NCI-H526 (cell line): ENCODE data around the gene PCNT.
"Not testable (repeated sequence)": the region's sequence is repeated elsewhere in the genome, so short reads cannot be mapped to it uniquely, and the experiment has no call there.

Source experiments
- DNase-seq, 2 experiments: peaks; one replicate each; lab custom pipeline; 2025; lab: John Stamatoyannopoulos, UW

PCNT gene

GRCh38 chr21:46448108-46448507 lies 124.2 kb downstream of the PCNT start:
- no peak for DNase-seq

DNA sequence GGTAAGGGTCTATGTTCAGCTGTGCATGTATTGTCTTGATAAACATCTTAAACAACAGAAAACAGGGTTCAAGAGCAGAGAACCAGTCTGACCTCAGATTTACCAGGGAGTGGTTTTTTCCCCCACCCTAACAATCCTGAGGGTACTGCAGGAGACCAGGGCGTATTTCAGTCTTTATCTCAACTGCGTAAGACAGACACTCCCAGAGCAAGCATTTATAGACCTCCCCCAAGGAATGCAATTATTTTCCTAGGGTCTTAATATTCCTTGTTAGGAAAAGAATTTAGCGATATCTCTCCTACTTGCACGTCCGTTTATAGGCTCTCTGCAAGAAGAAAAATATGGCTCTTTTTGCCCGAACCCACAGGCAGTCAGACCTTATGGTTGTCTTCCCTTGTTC lies 124.9 kb downstream of the PCNT start:
- not testable (repeated sequence) for DNase-seq

DNA sequence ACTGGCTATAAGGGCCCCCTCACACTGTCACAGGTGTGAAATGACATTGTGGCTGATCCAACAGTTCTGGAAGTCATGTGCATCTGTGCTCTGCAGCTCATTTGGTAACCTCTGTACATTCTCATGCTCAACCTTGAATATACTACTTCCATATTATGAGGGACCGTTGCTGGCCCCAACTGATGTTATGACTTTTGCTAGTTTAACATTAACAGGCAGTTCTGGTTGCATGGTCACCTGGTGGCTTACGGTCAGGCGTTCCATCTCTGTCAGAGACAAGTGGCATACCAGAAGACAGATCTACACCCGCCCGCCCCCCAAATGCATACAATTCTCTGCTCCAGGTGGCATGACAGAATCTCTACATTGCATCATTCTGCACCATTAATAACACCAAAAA lies 128.8 kb downstream of the PCNT start:
- DNase-seq = no peak

- no peak for DNase-seq
Measured at GRCh38 chr21:46454142-46454541, 130.2 kb downstream of the PCNT start.

DNA sequence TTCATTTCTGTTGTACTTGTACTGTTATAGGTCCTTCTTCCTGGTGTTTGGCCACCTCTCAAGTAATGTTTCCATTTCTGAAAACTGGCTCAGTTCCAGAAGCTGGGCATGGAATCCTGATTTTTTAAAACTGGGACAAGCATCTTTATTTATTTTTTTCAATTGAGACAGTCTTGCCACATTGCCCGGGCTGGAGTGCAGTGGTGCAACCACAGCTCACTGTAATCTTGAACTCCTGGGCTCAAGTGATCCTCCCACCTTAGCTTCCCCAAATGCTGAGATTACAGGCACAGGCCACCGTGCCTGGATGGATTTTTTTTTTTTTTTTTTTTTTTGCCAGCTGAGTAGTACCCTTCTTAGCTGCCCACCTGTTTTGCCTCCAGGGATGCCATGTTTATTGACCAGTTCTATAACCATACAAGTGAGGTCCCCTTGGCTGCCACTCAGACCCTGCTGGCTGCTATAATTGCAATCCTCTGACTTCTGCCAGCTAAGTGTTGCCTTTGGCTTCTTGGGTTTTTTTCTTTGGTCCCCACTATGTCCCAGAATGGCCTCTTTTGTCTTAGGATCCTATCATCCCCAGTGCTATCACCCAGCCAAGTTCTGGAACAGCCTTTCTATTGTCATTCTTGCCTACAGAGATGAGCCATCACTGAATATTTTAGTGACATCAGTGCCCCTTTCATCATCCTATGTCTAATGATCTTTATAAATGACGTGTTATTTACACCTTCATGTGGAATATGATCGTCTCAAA lies 130.9 kb downstream of the PCNT start:
- no peak for DNase-seq

GRCh38 chr21:46455575-46456385 lies 131.8 kb downstream of the PCNT start:
- no peak for DNase-seq

DNA sequence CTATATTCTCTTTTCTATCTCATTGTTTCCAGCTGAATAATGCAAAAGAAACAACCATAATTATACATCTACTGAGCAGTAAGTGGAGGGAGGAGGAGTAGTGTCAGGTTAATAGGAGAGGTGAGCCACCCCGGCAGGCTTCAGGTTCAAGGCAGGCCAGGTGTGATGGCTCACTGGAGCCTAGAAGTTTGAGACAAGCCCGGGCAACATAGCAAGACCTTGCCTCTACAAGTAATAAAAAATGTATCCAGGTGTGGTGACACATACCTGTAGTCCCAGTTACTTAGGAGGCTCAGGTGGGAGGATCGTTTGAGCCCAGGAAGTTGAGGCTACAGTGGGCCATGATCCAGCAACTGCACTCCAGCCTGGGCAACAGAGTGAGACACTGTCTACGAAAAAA lies 132.8 kb downstream of the PCNT start:
- DNase-seq = no peak

GRCh38 chr21:46457801-46458314 lies 133.9 kb downstream of the PCNT start:
- DNase-seq = peak in 1 of 2 experiments; percentile 45

DNA sequence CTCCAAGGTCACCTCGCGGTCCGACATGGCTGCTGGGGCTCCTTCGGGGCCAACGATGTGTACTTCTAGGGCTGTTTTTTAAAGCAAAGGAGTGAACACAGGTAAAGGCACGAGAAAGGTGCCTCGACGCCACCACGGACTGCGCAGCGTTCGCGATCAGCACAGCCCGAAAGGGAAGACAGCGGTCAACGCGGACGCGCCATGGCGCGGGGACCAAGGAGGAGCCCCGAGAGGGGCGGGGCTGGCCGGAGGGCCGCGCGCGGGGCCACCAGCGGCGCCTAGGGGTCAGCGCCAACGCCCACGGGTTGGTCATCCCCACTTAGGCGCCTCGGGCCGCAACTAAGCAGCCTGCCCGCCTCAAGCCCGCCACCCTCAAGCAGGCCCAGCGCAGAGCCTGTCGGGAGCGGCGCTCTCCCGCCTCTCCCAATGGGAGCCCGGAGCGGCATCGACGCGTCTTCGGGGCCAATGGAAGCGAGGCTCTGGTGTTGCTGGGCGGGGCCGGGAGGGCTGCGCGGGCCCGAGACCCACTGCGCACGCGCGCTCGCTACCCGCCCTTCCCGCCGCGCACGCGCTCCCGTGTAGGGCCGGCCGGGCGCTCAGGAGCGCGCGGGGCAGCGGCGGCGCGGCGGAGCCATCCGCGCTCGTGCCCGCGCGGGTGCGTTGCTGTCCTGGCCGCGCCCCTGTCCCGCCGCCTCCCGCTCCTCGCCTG lies 134.5 kb downstream of the PCNT start, which contains the start of gene DIP2A:
Gene DIP2A (plus strand): TSS at position 577 of the 709 bp plus-strand sequence. CDS start 241 bp downstream, outside the sequence.
- DNase-seq = peak; percentile 87 to 97

GRCh38 chr21:46459024-46459355 lies 135.0 kb downstream of the PCNT start:
- DNase-seq = no peak

DNA sequence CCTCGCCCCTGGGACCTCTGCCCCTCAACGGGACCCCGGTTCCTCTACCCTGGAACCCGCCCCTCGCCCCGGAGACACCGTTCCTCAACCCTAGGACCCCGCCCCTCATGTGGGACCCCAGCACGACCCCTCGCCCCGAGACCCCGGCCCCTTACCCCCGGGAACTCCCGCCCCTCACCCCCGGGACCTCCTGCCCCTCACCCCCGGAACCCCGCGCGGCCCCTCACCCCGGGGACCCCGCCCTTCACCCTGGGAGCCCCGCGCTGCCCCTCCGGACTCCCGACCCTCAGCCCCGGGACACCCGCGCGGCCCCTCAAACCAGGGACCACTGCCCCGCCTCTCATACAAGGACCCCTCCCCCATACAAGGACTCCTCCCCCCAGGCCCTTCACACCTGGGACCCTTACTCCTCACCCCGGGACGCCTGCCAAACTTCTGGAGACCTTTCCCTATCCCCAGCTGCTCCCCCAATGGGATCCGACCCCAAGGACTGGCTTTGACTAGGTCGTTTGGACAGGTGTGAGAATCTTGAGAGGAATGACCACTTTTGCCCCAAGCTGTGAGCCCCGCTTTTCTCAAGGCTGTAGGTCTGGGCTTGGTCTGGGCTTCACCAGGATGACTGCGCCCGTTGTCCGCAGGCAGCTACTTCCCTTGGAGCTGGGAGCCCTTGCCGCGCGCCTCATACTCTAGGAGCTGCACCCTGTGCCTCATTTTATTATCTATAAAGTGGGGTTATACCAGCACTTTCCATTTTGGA lies 135.6 kb downstream of the PCNT start:
- DNase-seq = peak in 1 of 2 experiments; percentile 62

DNA sequence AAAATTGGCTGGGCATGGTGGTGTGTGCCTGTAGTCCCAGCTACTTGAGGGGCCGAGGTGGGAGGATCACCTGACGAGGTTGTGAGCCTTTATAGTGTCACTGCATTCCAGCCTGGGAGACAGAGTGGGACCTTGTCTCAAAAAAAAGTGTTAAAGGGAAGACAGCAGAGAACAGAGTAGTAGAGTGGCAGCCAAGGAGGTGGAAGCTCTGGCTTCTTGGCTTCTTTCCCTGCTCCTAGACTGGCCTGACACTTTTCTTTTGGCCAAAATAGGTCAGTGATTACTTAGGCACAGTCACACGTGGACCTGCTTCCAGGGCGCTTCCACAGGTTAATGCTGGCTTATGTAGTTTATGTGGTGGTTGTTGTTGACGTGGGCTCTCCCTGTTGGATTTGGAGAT lies 138.0 kb downstream of the PCNT start:
- DNase-seq = no peak

DNA sequence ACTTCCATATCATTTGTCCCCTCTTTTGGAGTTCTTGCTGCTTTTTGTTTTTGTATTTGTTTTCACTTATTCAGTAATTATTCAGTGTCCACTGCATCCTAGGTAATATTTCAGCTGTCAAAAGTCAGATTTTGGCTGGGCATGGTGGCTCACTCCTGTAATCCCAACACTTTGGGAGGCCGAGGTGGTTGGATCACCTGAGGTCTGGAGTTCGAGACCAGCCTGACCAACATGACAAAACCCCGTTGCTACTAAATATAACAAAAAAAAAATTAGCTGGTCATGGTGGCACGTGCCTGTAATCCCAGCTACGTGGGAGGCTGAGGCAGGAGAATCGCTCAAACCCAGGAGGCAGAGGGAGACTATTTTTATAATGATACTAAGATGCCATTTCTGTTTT lies 141.2 kb downstream of the PCNT start:
- DNase-seq = not testable (repeated sequence)

DNA sequence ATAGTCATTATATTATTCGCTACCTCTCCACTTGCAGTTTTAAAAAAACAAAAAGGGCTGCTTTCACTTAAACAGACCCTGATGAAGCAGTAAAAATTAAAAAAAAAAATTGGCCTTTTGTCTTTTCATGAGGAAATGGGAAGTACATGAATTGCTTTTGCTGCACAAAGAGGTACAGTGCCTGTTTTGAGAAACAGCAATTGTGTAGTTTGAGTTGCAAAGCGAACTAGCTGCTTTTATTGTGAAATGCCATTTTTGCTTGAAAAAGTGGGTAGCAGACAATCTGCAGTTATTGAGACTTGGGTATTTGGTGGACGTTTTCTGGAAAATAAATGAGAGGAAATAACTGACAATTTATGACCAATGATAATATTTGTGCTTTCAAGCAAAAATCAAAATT lies 141.7 kb downstream of the PCNT start:
- no peak for DNase-seq

- no peak for DNase-seq
Measured at GRCh38 chr21:46468108-46468774, 144.3 kb downstream of the PCNT start.

DNA sequence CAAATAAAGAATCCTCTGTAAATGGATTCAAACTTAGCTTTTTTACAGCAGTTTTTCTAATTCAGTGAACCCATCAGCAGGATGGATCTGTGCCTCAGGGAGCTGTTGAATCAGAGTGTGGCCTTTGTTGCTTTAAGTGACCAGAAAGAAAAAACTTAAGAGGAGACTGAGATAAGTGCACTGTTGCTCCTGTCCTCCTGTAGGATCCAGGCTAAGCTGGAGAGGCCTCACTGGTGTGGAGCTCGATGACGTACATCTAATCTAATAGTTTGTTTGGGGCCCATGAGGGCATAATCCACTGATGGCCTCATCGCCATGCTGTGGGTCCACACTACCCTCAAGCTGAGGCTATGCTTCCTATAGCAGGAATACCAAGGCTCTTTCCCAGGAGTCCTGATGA lies 145.3 kb downstream of the PCNT start:
- no peak for DNase-seq

GRCh38 chr21:46471514-46471913 lies 147.6 kb downstream of the PCNT start:
- no peak for DNase-seq

GRCh38 chr21:46472246-46472645 lies 148.3 kb downstream of the PCNT start:
- no peak for DNase-seq

GRCh38 chr21:46474382-46474781 lies 150.4 kb downstream of the PCNT start:
- no peak for DNase-seq

DNA sequence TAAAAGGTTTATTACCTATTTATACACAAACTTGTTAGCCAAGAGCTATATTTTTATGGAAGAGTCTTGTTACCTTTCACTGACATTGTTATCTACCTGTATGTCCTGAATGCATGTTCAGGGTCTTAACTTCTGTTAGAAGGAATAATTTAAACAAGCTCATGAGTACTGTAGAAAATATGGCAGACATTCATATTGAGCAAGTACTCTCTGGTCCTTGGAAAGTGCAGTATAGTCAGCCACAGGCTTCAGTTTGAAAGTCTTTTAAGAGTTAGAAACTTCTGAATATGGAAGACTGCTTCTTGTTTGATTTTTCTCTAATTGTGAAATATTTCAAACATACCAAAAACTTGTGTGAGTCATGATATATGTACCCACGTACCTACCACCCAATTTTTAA lies 151.3 kb downstream of the PCNT start:
- DNase-seq = no peak

GRCh38 chr21:46477765-46478164 lies 153.8 kb downstream of the PCNT start:
- no peak for DNase-seq
